NCI-H1694 treated with DMSO at 0.1 percent for 48 hours (cell line): ENCODE measurements around the gene DGCR2.
"Not testable (repeated sequence)": the region's sequence is repeated elsewhere in the genome, so short reads cannot be mapped to it uniquely, and the experiment has no call there.

ENCODE experiments used
- DNase-seq: peaks from one replicate; lab custom pipeline; 2025; lab: John Stamatoyannopoulos, UW

The DGCR2 gene

GRCh38 chr22:19029113-19030103 is 92.8 kb downstream of the DGCR2 start:
- not testable (repeated sequence) for DNase-seq

- not testable (repeated sequence) for DNase-seq
Measured at GRCh38 chr22:19028060-19028455, 94.2 kb downstream of the DGCR2 start.

GRCh38 chr22:19027371-19028059 is 94.7 kb downstream of the DGCR2 start:
- DNase-seq, result not testable (repeated sequence)

DNA sequence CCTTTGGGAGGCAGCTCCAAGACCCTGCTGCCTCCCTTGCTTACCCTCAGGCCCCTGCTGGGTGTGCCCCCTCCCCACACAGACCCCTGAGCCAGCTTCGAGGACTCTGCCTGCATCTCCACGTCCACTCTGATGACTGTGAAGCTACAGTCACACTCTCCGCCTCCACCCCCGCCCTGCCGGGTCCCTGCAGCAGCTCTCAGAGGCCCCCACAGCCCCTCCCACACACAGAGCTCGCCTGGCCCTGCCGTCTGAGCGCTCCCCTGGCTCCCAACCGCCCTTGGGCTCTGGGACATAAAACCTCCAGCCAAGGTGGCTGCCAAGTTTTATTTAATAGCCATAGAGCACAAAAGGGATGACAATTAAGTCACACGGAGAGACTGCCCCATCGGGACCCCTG is 96.1 kb downstream of the DGCR2 start:
- DNase-seq, result not testable (repeated sequence)

DNA sequence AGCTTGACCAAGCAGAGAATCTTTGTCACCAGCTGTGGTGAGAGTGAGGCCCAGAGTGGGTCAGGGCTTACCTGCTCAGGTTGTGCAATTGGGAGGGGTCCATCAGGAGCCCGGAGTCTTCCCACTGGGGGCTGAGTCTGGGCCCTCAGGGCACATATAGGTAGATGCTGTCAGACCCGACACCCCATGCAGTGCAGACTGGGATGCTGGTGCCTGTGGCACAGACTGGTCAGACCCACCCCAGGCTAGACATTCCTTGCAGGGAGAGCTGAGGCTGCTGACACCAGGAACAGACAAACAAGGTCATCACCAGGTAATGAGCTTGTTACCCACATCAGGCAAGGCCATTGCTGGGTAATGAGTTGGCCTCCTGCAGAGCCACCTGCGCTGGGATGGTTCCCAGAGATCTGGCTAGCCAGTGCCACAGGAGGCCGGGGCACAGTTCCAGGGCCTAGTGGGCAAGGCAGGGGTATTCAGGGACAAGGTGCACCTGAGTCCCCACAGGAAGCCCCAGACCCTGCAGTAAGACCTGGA is 97.2 kb downstream of the DGCR2 start:
- DNase-seq, result not testable (repeated sequence)

DNA sequence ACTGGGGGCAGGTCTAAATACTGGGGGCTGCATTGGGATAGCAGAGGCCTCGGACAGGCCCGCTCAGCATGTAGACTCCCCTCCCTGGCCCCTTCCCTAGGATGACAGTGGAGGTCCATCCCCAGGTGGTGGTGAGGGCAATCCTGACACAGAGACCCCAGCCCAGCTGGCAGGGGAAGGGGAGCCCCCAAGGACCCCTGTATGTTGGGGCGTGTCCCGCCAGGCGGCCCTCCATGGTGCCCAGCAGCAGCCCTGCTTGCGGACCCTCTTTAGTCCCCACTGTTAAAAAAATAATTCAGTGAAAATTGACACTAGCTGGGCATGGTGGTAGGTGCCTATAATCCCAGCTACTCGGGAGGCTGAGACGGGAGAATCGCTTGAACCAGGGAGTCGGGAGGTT is 98.3 kb downstream of the DGCR2 start:
- not testable (repeated sequence) for DNase-seq

DNA sequence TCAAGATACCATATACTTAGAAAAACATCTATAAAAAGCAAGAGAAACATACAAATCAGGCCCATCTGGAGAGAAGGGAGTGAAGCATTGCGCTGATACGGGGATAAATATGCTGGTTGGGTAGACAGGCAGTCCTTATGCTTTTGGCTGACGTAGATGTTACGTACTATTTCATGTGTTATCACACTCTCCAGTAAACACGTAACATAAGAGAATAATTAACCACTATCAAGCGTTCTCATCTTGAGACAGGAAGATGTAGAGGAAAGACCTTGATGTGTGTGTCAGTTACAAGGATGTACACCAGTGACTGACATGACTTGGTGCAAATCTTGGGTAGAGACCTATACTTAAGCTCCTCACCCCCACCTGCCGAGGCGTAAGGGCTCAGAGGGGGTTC is 99.5 kb downstream of the DGCR2 start:
- no peak for DNase-seq

GRCh38 chr22:19019679-19020032 is 102.6 kb downstream of the DGCR2 start:
- DNase-seq, result no peak

DNA sequence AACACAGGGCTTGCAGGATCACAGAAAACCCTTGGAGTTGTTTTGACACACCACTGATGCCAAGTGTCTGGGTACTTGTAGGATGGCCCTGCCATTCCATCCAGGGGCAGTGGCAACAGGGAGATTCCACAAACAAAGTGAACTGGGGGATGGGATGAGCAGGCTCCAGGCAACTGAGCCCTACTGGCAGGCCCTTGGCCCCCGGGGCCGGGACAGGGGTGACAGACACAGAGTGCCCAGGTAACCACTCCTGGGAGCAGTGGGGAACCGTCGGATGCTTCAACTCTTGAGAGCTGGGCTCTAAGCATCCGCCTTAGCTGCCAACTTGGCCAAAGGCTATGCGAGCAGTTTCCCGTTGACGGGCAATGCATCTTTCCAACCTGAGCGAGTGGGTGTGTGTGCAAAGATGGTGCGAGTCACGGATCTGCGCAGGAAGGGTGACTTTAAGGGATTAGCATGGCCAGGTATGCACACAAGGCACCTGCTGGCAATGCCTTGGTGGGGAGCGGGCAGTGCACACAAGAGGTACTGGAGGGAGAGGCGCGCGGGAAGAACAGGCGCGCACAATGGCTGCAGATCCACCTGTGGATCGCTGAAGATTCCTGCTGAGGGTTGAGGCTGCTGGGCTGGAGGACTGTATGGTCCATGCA is 103.1 kb downstream of the DGCR2 start:
- no peak for DNase-seq

DNA sequence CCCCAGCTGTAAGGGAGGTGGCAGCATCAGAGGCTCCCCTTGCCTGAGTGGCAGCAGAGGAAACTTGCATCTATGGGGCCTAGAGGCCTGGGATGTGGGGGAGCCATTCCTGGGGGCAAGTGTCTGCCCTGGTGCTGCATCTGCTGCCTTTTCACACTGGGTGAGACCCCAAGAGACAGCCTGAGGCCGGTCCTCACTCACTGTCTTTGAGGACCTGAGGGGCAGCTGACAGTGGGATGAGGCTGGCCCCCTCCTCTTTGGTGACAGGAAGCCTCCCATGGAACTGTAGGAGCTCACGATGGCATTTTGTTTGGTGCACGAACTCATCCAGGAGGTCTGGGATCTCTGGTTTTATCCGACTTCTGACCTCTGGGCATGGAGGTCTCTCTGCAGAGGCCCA is 104.0 kb downstream of the DGCR2 start:
- no peak for DNase-seq

- no peak for DNase-seq
Measured at GRCh38 chr22:19016081-19016766, 106.0 kb downstream of the DGCR2 start.

DNA sequence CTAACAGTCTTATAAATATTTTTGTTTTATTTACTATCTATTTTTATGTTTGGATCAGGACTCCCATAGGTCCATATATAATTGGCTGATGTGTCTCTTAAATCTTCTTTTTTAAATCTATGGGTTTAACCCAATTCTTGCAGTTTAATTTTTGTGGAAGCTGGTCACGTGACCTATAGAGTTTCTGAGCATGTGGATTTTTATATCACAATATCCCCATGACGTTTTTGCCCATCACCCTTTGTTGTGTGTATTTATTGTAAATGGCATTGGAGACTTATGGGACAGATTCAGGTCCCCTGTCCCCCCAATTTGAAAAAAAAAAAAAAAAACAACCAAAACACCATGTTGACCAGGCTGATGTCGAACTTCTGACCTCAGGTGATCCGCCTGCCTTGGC is 107.3 kb downstream of the DGCR2 start:
- DNase-seq, result no peak

DNA sequence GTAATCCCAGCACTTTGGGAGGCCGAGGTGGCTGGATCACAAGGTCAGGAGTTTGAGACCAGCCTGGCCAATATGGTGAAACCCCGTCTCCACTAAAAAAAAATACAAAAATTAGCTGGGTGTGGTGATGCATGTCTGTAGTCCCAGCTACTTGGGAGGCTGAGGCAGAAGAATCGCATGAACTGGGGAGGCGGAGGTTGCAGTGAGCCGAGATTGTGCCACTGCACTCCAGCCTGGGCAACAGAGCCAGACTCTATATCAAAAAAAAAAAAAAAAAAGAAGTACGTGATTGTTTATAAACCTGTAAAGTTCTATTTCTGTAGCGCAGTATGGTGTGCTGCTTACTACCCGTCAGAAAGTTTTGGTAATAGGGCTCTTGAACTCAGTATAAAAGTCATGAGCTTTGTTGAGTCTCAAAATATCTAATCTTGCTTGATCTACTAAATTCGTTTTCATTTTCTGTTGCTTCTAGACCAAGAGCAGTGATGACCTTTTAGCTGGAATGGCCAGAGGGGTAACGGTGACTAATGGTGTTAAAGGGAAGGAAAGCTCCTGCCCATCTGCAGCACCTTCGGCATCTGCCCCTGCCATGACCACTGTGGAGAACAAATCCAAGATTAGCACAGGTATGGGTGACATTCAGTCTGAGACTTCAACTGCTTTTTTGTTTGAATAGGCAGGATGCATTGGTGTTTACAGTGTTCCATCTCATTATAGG is 108.2 kb downstream of the DGCR2 start:
- not testable (repeated sequence) for DNase-seq

DNA sequence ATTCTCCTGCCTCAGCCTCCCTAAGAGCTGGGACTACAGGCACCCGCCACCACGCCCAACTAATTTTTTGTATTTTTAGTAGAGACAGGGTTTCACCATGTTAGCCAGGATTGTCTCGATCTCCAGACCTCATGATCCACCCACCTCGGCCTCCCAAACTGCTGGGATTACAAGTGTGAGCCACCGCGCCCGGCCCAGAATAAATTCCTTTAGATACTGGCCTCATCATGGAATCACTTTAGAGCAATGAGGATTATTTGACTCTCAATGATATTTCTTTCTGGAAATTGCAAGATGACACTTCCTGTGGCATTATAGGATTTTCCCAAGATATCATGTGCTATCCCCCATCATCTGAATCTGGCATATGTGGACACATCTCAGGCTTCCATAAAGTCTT is 108.8 kb downstream of the DGCR2 start:
- not testable (repeated sequence) for DNase-seq

GRCh38 chr22:19012308-19012986 is 109.8 kb downstream of the DGCR2 start:
- DNase-seq, result no peak

DNA sequence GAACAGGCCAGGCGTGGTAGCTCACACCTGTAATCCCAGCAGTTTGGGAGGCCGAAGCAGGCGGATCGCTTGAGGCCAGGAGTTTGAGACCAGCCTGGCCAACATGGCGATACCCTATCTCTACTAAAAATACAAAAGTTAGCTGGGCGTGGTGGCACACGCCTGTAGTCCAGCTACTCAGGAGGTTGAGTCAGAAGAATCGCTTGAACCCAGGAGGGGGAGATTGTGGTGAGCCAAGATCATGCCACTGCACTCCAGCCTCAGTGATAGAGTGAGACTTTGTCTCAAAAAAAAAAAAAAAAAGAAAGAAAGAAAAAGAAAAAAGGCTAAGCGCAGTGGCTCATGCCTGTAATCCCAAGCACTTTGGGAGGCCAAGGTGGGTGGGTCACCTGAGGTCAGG is 110.6 kb downstream of the DGCR2 start:
- not testable (repeated sequence) for DNase-seq

GRCh38 chr22:19011075-19011474 is 111.1 kb downstream of the DGCR2 start:
- DNase-seq, result no peak

GRCh38 chr22:19005905-19006304 is 116.3 kb downstream of the DGCR2 start:
- DNase-seq, result no peak

DNA sequence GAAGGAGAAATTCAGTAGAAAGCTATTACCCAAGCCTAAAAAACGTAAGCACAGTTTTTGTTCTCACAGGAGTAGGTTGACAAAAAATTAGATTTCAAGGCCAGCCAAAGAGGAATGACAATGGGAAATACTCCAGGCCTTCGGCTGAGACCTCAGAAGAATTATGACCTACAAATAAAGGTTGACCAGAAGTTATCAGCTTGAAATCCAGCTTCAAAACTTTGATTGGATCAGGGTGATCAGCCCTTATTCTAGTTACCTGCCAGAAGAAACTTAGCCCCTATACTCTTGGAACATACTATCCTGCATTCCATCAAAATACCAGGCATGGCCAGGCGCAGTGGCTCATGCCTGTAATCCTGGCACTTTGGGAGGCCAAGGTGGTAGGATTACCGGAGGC is 117.7 kb downstream of the DGCR2 start:
- no peak for DNase-seq

- no peak for DNase-seq
Measured at GRCh38 chr22:19003508-19003907, 118.7 kb downstream of the DGCR2 start.

- no peak for DNase-seq
Measured at GRCh38 chr22:19002684-19003038, 119.6 kb downstream of the DGCR2 start.
